ENCODE results near the gene MYO15B. TPM values are rescaled to one million over a fixed set of nuclear protein-coding genes. Genes with fewer than 3 reads are reported as not detected.

Gene MYO15B
- total and polyA plus RNA-seq, 2 of the 13 experiments (the other 11 are each of a cell fraction or from before 2014, with no cell fraction given): 2.8 to 8.1 TPM

GRCh38 chr17:75552425-75553294 lies 34.9 kb upstream of the MYO15B start (continued):
- TF ChIP-seq THRA (CRISPR knock-in tag; IDR thresholded peaks at IDR 0.05; ENCODE audit: borderline replicate concordance) (peak; percentile 82), AGO2 (optimal IDR thresholded peaks at IDR 0.05; ENCODE audit: low read depth, low read length) (no peak), CSRNP1 (CRISPR knock-in tag; IDR thresholded peaks at IDR 0.05) (no peak), CEBPG (CRISPR knock-in tag; IDR thresholded peaks at IDR 0.05) (0 out of 2 replicates have a peak, but pooled peaks have one; percentile 15), ZNF124 (CRISPR knock-in tag; IDR thresholded peaks at IDR 0.05) (no peak; the same call in none of the 2 replicates), ZNF451 (CRISPR knock-in tag; IDR thresholded peaks at IDR 0.05) (no peak), HINFP (CRISPR knock-in tag; IDR thresholded peaks at IDR 0.05; ENCODE audit: low read depth) (no peak), KMT2B (CRISPR knock-in tag; IDR thresholded peaks at IDR 0.05) (0 out of 2 replicates have a peak, but pooled peaks have one; percentile 41), MXD3 (CRISPR knock-in tag; IDR thresholded peaks at IDR 0.05) (0 out of 2 replicates have a peak, but pooled peaks have one; percentile 51), MEF2D (CRISPR knock-in tag; IDR thresholded peaks at IDR 0.05) (no peak), ZNF543 (CRISPR knock-in tag; IDR thresholded peaks at IDR 0.05) (no peak), TSC22D2 (CRISPR knock-in tag; IDR thresholded peaks at IDR 0.05; ENCODE audit: borderline replicate concordance) (no peak; the same call in 1 of the 2 replicates), KDM5B (CRISPR knock-in tag; IDR thresholded peaks at IDR 0.05; ENCODE audit: borderline replicate concordance) (peak; percentile 17; the same call in 1 of the 2 replicates), HOXA3 (CRISPR knock-in tag; IDR thresholded peaks at IDR 0.05) (peak; percentile 67), NFKB2 (CRISPR knock-in tag; IDR thresholded peaks at IDR 0.05; ENCODE audit: borderline replicate concordance) (peak; percentile 75; the same call in 1 of the 2 replicates), HCFC1 (IDR thresholded peaks at IDR 0.05; ENCODE audit: low read depth, low read length) (no peak), FOXO4 (CRISPR knock-in tag; conservative IDR thresholded peaks at IDR 0.05) (no peak), HNF4A (CRISPR knock-in tag; IDR thresholded peaks at IDR 0.05) (peak; percentile 24; the same call in 1 of the 2 replicates), SAFB2 (CRISPR knock-in tag; IDR thresholded peaks at IDR 0.05; ENCODE audit: borderline replicate concordance, low read depth) (no peak; the same call in 1 of the 2 replicates), ZNF292 (CRISPR knock-in tag; IDR thresholded peaks at IDR 0.05; ENCODE audit: borderline replicate concordance, low read depth) (peak; percentile 54; the same call in 1 of the 2 replicates), YEATS4 (CRISPR knock-in tag; IDR thresholded peaks at IDR 0.05; ENCODE audit: borderline replicate concordance) (peak; percentile 57; the same call in 1 of the 2 replicates), ZC3H4 (CRISPR knock-in tag; IDR thresholded peaks at IDR 0.05; ENCODE audit: borderline replicate concordance) (no peak), ZMYM4 (CRISPR knock-in tag; IDR thresholded peaks at IDR 0.05) (no peak; the same call in 1 of the 2 replicates)

Data from HepG2 (cell line).